Thyroid gland (tissue), 4 donors: ENCODE results near the gene PLEKHS1.

ENCODE experiments used
- CTCF ChIP-seq, 6 experiments: fragments of 200-600 bp in 3 of 6; fragments of 450-650 bp in 3 of 6; sonication (generic) in 3 of 6; IDR thresholded peaks; one replicate each; pipeline ENCODE4 v1.5.1; 2016 to 2019; ENCODE audit warnings: antibody characterized with exemption in 6 of 6, mild to moderate bottlenecking in 2 of 6, inconsistent platforms in 1 of 6, moderate library complexity in 1 of 6
- POLR2A ChIP-seq, 2 donors: fragments of 450-650 bp; IDR thresholded peaks; one replicate each; pipeline ENCODE4 v1.6.1; 2017; ENCODE audit warnings: antibody characterized with exemption in 2 of 2, mild to moderate bottlenecking in 2 of 2, moderate library complexity in 1 of 2

GRCh38 chr10:113753020-113753692, 1.7 kb downstream of the PLEKHS1 start:
- TF ChIP-seq CTCF (IDR thresholded peaks at IDR 0.05) (no peak), POLR2A (IDR thresholded peaks at IDR 0.05) (no peak)
